Retinal pigment epithelial cell (primary cell): ENCODE results near the gene PTRH1.

Experiments
- DNase-seq: peaks from one replicate; pipeline ENCODE4 v3.0.0-alpha.2; 2010; ENCODE audit warnings: low read depth
- H3K4me3 ChIP-seq: 2 replicates; pipeline ENCODE4 v1.5.1; 2011; ENCODE audit warnings: mild to moderate bottlenecking, low read length, control low read depth, moderate library complexity
- TF ChIP-seq, protein P1 (sequence below): conservative IDR thresholded peaks from 2 replicates; pipeline ENCODE4 v1.5.1; 2011; ENCODE audit warnings: low read depth, low read length, control low read depth, inconsistent platforms

Gene PTRH1

DNA sequence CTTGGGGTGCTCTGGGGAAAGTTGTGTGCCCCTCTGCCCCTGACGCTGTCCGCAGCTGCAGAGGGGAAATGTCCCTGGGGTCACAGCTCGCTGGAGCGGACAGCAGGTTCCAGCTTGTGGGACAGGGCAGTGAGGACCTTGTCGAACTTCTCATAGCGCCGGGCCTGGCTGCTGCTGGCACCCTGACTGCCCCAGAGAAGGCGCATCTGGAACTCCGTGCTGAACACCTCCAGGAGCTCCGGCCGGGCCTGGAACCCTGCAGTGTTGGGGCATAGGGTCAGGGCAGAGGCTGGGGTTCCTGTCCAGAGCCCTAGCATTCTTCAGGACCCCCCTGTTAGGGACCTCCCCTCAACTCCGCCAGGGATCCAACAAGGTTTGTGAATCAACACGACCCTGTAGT, 23.2 kb upstream of the PTRH1 start:
- no peak overlapping the region for H3K4me3 ChIP-seq
- no peak for DNase-seq
- TF ChIP-seq, protein P1, sequence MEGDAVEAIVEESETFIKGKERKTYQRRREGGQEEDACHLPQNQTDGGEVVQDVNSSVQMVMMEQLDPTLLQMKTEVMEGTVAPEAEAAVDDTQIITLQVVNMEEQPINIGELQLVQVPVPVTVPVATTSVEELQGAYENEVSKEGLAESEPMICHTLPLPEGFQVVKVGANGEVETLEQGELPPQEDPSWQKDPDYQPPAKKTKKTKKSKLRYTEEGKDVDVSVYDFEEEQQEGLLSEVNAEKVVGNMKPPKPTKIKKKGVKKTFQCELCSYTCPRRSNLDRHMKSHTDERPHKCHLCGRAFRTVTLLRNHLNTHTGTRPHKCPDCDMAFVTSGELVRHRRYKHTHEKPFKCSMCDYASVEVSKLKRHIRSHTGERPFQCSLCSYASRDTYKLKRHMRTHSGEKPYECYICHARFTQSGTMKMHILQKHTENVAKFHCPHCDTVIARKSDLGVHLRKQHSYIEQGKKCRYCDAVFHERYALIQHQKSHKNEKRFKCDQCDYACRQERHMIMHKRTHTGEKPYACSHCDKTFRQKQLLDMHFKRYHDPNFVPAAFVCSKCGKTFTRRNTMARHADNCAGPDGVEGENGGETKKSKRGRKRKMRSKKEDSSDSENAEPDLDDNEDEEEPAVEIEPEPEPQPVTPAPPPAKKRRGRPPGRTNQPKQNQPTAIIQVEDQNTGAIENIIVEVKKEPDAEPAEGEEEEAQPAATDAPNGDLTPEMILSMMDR, result no peak

DNA sequence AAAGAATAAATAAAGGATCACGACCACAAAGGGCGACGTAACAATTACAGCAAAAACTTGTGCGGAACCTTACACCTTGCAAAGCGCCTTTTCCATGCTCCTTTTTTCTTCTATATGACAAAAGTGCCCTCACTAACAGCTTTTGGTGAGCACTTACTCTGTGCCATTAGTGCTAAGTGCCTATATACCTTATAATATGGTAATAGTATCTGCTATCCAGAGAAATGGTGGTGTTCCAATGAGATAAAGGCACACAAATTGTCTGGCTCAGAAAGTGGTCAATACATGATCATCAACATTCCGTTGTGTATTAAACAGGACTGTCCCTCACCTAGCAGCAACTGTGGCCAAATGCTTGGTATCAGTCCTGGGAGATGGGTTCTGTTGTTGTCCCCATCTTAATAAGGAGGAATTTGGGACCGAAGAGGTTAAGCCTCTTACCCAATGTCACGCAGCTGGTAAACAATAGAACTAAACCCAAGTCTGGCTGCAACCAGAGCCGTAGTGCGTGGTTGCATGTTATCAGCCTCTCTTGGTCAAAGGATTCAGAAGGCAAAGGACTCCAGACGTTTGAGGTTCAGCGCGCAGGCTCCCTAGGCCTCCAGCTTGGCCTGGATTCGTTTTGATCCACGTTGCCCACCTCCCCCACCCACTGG, 20.2 kb upstream of the PTRH1 start:
- no peak overlapping the region for H3K4me3 ChIP-seq
- TF ChIP-seq, protein P1, result no peak
- no peak for DNase-seq

DNA sequence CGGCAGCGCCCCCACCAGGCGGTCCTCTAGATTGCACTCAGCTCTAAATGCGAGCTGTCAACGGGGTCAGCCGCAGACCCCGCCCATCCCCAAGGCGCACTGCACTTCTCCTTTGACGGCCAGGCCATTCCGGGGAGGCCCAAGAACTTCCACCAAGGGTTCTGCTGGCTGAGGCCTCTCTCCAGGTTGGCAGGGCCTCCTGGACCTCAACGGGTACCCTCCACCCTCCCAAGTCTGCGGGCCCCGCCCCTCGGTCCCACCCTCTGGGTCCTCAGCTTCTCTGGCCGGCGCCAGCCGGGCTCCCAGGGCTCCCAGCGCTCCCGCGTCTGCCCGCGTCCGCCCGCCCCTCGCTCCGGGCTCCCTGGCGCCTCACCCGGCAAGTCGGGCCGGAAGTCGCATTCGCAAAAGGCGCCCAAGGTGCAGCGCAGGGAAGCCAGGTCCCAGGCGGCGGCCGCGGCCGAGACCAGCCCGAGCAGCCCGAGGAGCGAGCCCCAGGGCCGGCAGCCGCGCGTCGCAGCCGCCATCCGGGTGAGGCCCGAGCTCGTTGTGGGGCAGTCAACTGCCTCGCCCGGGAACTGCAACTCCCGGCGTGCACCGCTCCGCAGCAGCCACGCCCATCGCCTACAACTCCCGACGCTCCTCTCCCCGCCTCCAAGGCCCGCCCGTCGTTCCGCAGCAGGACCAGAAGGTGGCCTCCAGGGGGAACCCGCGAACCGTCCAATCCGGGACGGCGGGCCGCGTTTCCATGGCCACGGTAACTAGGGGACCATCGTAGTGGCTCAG, 19.5 kb upstream of the PTRH1 start, which contains the start of gene TOR2A:
TSS of gene TOR2A (minus strand) at position 548 of the 783 bp plus-strand sequence. CDS start at position 524, 24 bp downstream.
- DNase-seq, result peak; percentile 86
- TF ChIP-seq, protein P1, result peak; percentile 91
- H3K4me3 ChIP-seq, result peak within 1 kb of the TSS; percentile 70

DNA sequence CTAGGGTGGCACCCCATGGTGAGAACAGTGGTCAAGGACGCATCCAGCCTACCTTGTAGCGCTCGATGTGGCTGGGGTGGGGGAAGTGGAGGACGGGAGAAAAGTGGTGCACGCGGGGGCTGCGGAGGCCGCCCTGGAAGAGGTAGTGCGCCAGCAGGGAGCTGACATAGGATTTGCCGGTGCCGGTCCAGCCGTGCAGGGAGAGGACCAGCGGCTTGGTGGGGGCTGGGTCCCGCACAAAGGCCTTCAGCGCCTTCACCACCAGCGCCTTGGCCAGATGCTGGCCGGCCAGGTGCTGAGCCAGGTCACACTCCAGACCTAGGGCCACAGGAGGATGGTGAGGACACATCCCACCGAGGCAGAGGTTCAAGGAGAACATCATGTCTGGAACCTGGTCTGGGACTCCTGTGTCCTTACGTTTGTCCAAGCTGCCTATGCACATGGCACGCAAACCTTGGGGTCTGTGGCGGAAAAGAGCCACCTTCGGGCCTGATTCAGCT, 18.8 kb upstream of the PTRH1 start:
- H3K4me3 ChIP-seq, result peak overlapping the region; percentile 70
- TF ChIP-seq, protein P1, result no peak
- no peak for DNase-seq

DNA sequence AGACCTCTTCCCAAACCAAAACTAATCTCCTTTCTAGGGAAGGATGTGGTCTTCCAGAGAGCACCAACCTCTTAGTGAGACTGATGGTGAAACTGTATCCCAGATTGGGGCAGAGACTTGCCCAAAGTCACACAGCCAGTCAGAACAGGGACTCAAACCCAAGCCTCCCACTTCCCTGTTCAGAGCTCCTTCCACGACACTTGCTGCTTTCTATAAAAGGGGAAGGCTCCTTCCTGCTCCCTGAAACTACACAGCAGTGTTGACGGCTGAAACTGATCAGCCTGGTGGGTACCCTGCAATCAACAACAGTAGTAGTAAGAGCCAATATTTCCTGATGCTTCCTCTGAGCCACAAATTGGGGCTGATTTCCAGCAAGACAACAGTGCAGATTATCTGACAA, 18.2 kb upstream of the PTRH1 start:
- H3K4me3 ChIP-seq, result no peak overlapping the region
- DNase-seq, result no peak
- TF ChIP-seq, protein P1, result no peak

DNA sequence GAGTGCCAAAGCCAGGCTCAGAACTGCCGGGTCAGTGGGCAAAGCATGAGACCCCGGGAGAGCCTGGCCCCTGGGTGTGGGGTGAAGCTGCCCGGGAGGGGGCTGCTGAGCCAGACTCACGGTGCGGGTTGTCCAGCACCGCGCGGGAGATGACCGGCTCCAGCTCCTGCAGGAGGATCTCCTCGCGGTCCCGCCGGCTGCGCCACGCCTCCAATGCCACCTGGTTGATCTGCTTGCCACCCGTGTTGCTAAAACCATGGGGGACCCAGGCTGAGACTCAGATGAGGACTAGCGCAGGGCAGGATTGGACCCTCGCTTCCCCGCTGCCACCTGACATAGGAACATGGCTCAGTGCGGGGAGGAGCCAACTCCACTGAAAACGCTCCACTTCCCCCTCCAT, 17.0 kb upstream of the PTRH1 start:
- TF ChIP-seq, protein P1, result no peak
- no peak overlapping the region for H3K4me3 ChIP-seq
- DNase-seq, result no peak
